GOT3 (cell line): ENCODE measurements around the gene BTLA.
"Not testable (repeated sequence)": the region's sequence is repeated elsewhere in the genome, so short reads cannot be mapped to it uniquely, and the experiment has no call there.

ENCODE experiments used
- DNase-seq: peaks from one replicate; lab custom pipeline; 2025; ENCODE audit warnings: mixed read lengths; lab: John Stamatoyannopoulos, UW

BTLA gene

DNA sequence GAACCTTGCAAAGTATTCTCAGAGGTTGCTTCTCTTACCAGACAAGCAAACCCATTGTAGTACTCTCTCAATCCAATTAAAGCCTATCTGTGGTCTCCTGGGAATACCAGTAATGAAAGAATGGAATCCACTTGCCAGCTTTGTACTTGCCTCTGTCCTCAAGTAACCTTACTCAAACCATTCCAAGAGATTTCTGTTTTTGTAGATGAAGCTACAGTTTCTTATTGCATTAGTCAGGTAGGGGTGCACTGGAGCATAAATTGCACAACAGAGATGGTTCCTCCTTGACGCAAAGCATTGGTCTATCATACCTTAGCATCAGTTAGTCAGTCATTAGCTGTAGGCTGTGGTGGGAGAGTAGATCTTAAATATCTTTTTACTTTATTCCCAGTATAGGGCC, 52.9 kb downstream of the BTLA start:
- no peak for DNase-seq

DNA sequence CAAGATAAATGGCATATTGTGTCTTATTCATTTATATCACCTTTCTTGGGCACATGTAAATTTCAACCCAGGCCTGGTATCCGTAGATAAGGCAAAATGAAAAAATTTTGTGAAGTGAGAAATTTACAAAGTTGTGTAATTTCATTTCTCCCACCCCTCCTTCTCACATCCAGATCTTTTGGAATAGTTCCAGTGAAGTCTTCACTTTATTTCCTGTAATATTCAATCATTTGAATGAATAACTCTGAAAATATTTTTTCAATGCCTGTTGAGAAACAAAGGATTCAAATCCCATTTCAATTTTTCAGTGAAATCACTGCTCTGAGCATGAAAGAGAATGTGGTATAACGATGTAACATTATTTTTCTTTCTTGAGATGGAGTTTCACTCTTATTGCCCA, 53.4 kb downstream of the BTLA start:
- no peak for DNase-seq

DNA sequence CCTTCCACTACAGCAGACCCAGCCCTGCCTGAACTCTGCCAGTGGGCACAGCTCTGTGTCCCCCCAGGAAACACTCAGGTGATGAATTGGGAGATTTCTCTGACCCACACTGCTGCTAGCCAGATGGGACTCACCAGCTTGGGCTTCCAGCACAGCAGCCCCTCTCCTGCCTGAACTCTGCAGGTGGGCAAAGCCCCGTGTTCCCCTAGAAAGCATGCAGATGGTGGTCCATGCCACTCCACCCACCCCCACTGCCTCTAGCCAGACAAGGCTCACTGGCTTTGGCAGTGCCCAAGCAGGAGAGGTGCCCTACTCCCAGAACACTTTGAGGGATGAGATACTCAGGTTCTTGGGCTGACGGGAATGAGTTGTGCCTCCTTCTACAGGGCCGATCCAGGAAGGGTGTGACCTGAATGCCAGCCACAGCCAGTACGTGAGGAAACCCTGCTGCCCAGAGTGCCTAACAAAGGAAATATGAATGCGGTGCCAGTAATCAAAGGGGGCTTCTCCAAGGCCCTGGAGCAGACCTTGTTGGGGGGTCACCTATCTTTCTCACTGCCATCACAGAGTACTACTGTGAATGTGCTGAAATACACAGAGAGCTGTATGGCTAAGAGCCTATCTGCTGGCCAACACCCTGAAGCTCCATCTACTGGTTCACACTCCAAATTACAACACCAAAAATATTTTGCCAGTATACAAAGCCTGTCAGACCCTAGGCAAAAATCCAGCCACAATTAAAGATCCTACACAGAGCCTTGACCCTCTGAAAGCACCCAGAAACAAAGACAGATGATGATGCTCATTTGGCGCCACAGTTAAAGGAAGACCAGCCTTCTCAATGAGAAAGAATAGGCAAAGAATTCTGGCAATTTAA, 61.9 kb downstream of the BTLA start:
- DNase-seq = no peak

DNA sequence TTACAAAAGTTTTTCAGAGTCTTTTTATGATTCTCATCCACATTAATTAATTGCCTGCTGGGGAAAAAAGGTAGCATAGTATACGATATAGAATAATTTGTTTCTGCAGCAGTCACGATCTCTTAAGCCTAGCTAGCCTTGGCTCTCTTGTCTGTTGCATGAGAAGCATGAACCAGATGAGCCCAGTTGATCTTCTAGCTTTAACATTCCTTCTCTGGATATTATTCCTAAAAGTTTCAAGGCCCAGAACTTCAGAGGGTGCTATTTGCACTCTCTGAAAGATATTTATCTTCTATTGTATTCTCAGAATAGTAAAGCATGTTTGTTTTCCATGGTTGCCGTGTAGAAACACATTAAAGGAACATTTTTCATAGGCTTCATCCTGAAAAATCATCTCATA, 69.3 kb downstream of the BTLA start:
- no peak for DNase-seq

DNA sequence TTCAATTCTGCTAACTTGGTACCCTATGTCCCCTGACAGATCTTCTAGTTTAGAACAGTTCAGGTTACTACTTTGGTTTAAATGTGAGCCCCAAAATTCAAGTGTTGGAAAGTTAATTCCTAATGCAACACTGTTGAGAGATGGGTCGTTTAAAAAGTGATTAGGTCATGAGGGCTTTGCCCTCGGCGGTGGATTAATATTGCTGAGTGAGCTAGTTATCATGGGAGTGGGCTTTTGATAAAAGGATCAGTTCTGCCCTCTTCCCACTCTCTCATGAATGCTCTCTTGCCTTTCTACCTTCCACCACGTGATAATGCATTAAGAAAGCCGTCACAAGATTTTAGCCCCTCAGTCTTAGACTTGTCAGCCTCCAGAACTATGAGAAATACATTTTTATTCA, 72.1 kb downstream of the BTLA start:
- DNase-seq = no peak

DNA sequence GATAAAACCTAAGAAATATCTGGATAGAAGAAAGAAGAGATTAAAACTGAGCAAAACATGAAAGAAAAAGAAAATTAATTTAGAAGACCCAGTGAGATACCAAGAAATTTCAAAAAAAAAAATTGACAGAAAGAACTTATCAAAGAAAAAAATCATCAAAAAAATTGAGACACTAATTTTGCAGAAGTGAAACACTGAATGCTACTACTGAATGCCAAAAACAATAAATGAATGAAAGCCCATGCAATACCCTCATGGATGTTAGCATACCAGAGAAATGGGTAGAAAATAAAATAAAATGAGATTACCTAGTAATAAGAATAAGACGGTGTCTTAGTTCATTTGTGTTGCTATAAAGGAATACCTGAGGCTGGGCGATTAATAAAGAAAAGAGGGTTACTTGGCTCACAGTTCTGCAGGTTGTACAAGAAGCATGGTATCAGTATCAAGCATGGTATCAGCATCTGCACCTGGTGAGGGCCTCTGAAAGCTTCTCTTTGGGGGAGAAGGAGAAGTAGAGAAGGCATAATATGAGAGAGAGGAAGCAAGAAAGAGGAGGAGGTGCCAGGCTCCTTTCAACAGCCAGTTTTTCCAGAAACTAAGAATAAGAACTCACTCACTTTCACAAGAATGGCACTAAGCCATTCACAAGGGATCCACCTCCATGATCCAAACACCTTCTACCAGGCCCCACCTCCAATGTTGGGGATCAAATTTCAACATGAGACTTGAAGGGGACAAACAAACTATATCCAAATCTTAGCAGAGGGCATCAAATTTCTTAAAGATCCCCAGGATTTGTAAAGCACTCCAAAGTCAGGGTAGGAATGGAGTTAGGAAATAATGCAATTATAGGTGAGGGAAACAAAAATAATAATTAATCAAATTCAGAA, 73.2 kb downstream of the BTLA start:
- no peak for DNase-seq

DNA sequence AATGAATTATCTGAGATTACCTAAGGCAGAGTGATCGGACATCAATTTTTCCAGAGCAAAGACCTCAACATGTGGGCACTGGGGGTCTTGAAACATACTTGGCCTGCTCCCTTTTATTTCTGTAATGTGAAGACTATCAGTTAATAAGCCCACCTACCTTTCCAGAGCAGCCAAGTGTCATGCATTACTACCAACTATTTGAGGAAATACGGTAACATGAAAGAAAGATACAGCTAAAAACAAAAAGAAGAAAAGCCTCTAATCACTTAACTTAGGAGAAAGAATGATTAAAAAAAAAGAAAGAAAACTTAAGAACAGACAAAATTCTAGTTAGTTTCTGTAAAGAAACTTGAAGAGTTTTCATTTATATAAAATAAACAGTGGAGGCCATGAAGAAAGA, 73.9 kb downstream of the BTLA start:
- no peak for DNase-seq

DNA sequence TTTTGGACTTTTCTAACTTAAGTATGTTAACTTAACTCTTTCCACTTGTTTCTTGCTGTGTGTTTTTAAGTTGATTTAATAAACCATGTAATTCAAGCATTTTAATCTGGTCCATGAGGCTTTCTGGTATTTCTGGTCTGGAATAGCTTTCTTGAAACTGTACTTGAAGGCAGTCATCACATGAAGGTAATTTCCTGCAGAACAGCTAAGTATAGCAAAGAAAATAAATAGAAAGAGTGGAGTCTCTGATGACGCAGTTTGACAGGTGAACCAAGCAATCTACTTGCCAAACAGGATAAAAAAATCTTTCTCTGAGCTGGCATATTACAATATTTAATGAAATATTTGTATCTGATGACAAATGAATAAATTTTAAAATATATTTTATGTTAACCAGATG, 74.9 kb downstream of the BTLA start:
- no peak for DNase-seq

DNA sequence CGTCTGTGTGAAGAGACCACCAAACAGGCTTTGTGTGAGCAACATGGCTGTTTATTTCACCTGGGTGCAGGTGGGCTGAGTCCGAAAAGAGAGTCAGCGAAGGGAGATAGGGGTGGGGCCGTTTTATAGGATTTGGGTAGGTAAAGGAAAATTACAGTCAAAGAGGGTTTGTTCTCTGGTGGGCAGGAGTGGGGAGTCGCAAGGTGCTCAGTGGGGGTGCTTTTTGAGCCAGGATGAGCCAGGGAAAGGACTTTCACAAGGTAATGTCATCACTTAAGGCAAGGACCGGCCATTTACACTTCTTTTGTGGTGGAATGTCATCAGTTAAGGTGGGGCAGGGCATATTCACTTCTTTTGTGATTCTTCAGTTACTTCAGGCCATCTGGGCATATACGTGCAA, 76.4 kb downstream of the BTLA start:
- not testable (repeated sequence) for DNase-seq

DNA sequence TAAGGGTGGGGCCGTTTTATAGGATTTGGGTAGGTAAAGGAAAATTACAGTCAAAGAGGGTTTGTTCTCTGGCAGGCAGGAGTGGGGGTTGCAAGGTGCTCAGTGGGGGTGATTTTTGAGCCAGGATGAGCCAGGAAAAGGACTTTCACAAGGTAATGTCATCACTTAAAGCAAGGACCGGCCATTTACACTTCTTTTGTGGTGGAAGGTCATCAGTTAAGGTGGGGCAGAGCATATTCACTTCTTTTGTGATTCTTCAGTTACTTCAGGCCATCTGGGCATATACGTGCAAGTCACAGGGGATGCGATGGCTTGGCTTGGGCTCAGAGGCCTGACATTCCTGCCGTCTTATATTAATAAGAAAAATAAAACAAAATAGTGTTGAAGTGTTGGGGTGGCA, 80.7 kb downstream of the BTLA start:
- DNase-seq = not testable (repeated sequence)

DNA sequence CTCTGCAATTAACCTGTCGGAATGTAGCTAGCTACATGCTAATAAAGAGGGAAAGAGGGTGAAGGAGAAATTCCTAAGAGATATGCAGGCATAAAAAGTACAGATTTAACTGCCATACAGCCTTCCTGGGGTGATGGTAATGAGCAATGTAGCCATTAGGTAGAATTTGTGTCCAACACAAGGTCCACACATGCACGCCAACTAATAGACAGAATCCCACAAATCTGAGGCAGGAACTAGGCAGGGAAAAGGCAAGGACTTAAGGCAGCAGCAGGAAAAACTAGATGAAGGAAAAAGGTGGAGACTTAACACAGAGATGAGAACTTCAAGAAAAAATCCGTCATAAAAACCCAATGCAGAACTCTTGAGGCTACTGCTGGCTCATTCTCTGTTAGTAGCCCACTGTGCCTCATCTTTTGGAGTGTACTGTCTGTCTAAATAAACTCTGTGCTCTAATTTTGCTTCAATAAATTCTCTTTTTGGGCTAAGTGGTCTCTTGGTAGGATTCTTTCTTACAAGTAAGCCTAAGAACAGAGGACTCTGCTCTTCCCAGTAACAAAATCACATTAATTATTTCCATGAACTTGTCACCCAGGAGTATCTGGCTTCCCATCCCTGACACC, 81.5 kb downstream of the BTLA start:
- DNase-seq = no peak

DNA sequence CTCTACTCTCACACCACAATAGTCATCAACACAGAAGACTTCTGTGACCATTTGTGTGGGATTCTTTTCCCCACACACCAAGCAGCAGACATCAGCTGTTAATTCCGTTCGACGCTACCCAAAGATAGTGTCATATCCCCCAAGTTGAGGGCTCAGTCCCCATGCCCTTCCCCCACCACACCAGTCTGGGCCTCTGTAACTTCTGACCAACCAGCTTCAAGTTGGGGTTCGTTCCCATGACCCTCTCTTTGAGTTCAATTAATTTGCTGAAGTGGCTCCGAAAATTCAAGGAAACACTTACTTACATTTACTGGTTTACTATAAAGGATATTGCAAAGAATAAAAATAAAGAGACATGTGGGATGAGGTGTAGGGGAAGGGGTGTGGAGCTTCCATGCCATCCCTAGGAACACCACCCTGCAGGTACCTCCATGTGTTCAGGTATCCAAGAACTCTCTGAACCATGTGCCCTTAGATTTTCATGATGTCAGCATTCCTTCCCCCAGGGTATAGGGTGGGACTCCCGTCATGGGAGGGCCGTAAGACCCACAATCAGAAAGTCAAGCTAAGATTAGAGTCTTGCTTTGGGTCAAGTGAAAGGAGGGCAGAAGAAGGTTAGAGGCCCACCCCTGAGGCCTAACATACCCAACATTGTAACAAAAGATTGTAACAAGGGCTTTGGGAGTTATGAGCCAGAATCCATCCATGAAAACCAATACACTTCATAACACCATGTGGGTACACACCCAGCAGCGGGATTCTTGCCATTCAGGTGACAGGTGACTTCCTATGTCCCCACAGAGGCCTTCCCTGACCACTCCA, 82.7 kb downstream of the BTLA start:
- no peak for DNase-seq

DNA sequence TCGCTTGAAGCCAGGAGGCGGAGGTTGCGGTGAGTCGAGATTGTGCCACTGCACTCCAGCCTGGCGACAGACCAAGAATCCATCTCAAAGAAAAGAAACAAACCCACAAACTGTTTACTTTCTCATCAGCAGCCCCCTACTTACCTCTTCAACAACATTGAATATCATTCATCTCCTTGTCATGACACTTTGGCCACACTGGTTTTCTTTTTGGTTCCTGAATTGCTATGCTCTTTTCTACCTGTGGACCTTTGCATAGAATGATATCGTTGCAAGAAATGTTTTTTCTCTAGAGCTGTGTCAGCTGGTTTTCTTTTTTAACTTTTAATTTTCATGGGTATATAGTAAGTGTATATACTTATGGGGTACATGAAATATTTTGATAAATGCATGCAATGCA, 83.9 kb downstream of the BTLA start:
- no peak for DNase-seq
